ENCODE data around the gene HDAC4.

Gene HDAC4

DNA sequence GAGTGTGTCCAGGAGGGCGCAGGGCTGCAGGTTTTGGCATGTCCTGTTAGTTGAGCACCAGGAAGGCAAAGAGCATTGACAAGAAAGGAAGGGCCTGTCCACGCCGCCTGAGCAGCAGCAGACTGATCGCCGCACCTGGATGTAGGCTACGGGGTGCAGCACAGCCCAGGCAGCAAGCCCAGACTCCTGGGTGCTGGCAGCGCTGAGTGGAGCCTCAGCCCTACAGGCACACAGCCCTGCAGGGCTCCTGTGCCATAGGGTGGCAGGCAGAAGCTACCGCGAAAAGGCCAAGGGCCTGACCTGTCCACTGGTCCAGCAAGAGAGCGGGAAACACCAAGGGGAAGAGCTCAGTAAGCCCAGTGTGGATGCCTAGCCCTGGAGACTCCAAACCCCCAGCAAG, 198.0 kb downstream of the HDAC4 start:
- no peak for DNase-seq
- no peak for TF ChIP-seq EZH2phosphoT487 (IDR thresholded peaks at IDR 0.05; ENCODE audit: low read length)
- no peak for TF ChIP-seq EZH2 (optimal IDR thresholded peaks at IDR 0.05; ENCODE audit: low read depth, low read length)
- TF ChIP-seq, protein P1, sequence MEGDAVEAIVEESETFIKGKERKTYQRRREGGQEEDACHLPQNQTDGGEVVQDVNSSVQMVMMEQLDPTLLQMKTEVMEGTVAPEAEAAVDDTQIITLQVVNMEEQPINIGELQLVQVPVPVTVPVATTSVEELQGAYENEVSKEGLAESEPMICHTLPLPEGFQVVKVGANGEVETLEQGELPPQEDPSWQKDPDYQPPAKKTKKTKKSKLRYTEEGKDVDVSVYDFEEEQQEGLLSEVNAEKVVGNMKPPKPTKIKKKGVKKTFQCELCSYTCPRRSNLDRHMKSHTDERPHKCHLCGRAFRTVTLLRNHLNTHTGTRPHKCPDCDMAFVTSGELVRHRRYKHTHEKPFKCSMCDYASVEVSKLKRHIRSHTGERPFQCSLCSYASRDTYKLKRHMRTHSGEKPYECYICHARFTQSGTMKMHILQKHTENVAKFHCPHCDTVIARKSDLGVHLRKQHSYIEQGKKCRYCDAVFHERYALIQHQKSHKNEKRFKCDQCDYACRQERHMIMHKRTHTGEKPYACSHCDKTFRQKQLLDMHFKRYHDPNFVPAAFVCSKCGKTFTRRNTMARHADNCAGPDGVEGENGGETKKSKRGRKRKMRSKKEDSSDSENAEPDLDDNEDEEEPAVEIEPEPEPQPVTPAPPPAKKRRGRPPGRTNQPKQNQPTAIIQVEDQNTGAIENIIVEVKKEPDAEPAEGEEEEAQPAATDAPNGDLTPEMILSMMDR (IDR thresholded peaks at IDR 0.05; ENCODE audit: low read length): no peak
- Histone ChIP-seq H2AFZ (ENCODE audit: low read length) (no peak overlapping the region), H4K20me1 (ENCODE audit: insufficient read depth, low read length) (no peaks in the 10 kb centered on the region), H3K79me2 (ENCODE audit: low read length) (peaks cover 41% of the 10 kb centered on the region), H3F3A (ENCODE audit: insufficient read depth, low read length) (peaks cover 6% of the 10 kb centered on the region), H3K9ac (ENCODE audit: low read length) (no peak overlapping the region), H3K27me3 (replicated peaks; ENCODE audit: insufficient read depth, low read length) (no peaks in the 10 kb centered on the region), H3K27ac (ENCODE audit: low read length) (no peak overlapping the region), H3K36me3 (replicated peaks; ENCODE audit: insufficient read depth, low read length) (no peaks in the 10 kb centered on the region), H3K4me2 (ENCODE audit: low read depth, low read length) (no peak overlapping the region), H3K9me2 (replicated peaks; ENCODE audit: insufficient read depth, low read length) (no peaks in the 10 kb centered on the region), H3K4me1 (ENCODE audit: low read length) (peaks cover 20% of the 10 kb centered on the region), H3K4me3 (ENCODE audit: low read length) (no peak overlapping the region), H3K9me3 (replicated peaks; ENCODE audit: insufficient read depth, low read length) (no peaks in the 10 kb centered on the region)

DNA sequence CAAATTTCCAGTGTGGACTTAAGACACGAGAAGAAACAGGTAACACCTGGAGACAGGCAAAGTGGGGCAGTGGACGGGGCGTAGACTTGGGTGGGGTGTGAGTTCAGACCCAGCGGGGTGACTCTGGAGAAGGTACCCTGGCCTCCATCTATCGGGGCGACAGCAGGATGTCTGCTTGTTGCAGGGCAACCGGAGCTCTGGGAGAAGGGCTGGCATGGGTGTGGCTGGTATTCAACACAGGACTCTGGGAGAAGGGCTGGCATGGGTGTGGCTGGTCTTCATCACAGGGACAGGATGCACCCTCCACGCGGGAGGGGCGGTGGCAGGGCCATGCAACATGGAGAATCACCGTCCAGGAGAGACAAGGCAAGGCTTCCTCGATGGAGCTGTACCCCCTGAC, 198.5 kb downstream of the HDAC4 start:
- H3K9me2 ChIP-seq (replicated peaks; ENCODE audit: insufficient read depth, low read length): no peaks in the 10 kb centered on the region
- no peak for TF ChIP-seq EZH2phosphoT487 (IDR thresholded peaks at IDR 0.05; ENCODE audit: low read length)
- TF ChIP-seq EZH2 (optimal IDR thresholded peaks at IDR 0.05; ENCODE audit: low read depth, low read length): no peak
- TF ChIP-seq, protein P1 (IDR thresholded peaks at IDR 0.05; ENCODE audit: low read length): no peak
- H3K4me3 ChIP-seq (ENCODE audit: low read length): no peak overlapping the region
- H3K4me2 ChIP-seq (ENCODE audit: low read depth, low read length): peak overlapping the region; percentile 86
- no peaks in the 10 kb centered on the region for H3K36me3 ChIP-seq (replicated peaks; ENCODE audit: insufficient read depth, low read length)
- H3K79me2 ChIP-seq (ENCODE audit: low read length): peaks cover 41% of the 10 kb centered on the region
- no peak for DNase-seq
- no peak overlapping the region for H3K9ac ChIP-seq (ENCODE audit: low read length)
- H3K27ac ChIP-seq (ENCODE audit: low read length): peak overlapping the region; percentile 60; the same call in 1 of the 2 replicates
- no peaks in the 10 kb centered on the region for H3K27me3 ChIP-seq (replicated peaks; ENCODE audit: insufficient read depth, low read length)
- no peaks in the 10 kb centered on the region for H4K20me1 ChIP-seq (ENCODE audit: insufficient read depth, low read length)
- H3K4me1 ChIP-seq (ENCODE audit: low read length): peaks cover 20% of the 10 kb centered on the region
- peaks cover 6% of the 10 kb centered on the region for H3F3A ChIP-seq (ENCODE audit: insufficient read depth, low read length)
- no peak overlapping the region for H2AFZ ChIP-seq (ENCODE audit: low read length)
- H3K9me3 ChIP-seq (replicated peaks; ENCODE audit: insufficient read depth, low read length): no peaks in the 10 kb centered on the region

DNA sequence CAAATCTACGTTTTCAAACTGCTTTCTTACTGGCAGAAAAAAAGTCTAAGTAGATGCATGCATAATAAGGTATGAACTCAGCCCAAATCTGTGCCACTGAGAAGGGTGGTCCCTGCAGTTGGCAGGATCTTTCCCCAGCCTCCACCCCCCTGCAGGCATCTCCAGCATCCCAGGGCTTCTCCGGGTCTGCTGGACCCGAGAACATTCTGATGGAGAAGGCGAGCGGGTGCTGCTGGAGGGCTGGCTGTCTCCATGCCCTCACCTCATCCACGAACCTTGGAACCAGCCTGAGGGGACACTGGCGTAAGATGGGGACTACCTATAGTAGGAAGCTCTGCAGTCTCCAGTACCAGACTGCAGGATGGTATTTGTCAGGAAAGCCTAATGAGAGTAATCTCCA, 198.9 kb downstream of the HDAC4 start:
- peaks cover 20% of the 10 kb centered on the region for H3K4me1 ChIP-seq (ENCODE audit: low read length)
- H3K27me3 ChIP-seq (replicated peaks; ENCODE audit: insufficient read depth, low read length): no peaks in the 10 kb centered on the region
- TF ChIP-seq EZH2phosphoT487 (IDR thresholded peaks at IDR 0.05; ENCODE audit: low read length): no peak
- TF ChIP-seq EZH2 (optimal IDR thresholded peaks at IDR 0.05; ENCODE audit: low read depth, low read length): no peak
- TF ChIP-seq, protein P1 (IDR thresholded peaks at IDR 0.05; ENCODE audit: low read length): no peak
- H2AFZ ChIP-seq (ENCODE audit: low read length): no peak overlapping the region
- no peaks in the 10 kb centered on the region for H3K9me2 ChIP-seq (replicated peaks; ENCODE audit: insufficient read depth, low read length)
- H3K9ac ChIP-seq (ENCODE audit: low read length): peak overlapping the region; percentile 21; the same call in 1 of the 2 replicates
- DNase-seq: no peak
- H3K4me3 ChIP-seq (ENCODE audit: low read length): peak overlapping the region; percentile 32
- H3K4me2 ChIP-seq (ENCODE audit: low read depth, low read length): peak overlapping the region; percentile 86
- H3K9me3 ChIP-seq (replicated peaks; ENCODE audit: insufficient read depth, low read length): no peaks in the 10 kb centered on the region
- no peaks in the 10 kb centered on the region for H4K20me1 ChIP-seq (ENCODE audit: insufficient read depth, low read length)
- no peaks in the 10 kb centered on the region for H3K36me3 ChIP-seq (replicated peaks; ENCODE audit: insufficient read depth, low read length)
- H3F3A ChIP-seq (ENCODE audit: insufficient read depth, low read length): peaks cover 6% of the 10 kb centered on the region
- peak overlapping the region; percentile 60; the same call in 1 of the 2 replicates for H3K27ac ChIP-seq (ENCODE audit: low read length)
- peaks cover 40% of the 10 kb centered on the region for H3K79me2 ChIP-seq (ENCODE audit: low read length)
